ENCODE results near the gene UNC45A.

UNC45A gene

DNA sequence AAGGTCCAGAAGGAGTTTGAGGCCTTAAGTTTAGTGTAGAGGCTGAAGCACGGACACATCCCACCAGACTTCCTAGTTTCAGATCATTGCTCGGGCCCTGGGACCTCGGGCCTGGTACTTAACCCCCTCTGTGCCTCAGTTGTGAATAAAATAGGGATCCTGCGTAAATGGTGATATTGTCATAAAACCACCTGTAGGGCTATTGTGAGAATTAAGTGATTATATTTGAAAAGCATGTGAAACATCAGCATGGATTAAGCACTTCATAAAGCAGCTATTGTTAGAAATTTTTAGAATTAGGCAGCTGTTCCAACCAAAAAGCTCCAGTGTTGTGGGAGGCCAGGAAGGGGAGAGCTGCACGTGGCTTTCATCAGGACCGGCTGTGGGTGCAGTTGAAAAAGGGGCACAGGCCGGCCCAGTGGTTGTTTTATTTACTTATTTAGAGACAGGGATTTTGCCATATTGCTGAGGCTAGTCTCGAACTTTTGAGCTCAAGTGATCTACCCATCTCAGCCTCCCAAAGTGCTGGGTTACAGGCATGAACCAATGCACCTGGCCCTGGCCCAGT is 24.0 kb downstream of the UNC45A start:
- no peak for DNase-seq

DNA sequence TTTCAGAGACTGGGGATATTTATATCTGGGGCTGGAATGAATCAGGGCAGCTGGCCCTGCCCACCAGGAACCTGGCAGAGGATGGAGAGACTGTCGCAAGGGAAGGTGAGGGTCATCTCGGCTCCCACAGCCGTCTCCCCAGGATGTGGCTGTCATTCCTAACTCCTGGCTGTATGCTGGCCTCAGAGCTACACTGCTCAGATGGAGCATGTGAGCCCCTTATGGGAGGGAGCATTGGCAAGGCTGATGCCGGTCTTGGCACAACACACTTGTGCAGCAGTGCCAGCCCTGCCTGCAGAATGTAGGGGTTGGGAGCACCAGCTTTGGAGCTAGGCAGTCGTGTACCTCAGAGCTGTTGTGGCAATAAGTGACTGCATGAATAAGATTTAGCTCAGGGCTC is 24.8 kb downstream of the UNC45A start:
- peak in 54 of 58 donors; percentile 5 to 89 (median 60) for DNase-seq

DNA sequence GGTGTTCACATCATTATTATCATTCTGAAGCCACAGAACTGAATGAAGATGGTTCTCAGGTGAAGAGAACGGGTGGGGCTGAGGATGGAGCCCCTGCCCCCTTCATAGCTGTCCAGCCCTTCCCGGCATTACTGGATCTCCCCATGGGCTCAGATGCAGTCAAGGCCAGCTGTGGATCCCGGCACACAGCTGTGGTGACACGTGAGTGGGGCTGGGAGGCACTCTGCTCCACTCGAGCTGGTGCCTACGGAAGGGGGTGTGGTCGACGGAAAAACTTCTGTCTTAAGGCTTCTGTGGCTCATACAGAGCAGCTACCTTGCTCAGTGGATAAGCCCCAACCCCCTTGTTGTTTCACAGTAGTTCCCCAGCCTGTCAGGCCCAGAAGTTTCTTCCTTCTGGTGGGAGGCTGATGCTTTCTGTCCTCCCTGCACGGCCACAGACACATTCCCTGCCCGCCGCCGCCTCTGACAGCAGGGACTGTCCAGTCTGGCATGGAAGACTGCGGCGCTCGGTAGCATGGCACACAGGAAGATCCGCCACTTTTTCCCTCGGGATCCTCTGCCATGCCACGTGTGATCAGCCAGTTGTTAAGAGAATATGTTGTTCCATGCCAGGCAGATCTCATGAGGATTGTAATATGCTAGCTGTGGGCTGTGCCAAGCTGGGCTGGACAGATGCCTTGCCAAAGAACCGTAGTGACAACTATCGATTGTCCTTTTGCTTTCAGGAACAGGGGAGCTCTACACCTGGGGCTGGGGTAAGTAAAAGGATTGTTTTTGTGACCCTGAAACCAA is 25.4 kb downstream of the UNC45A start:
- peak in 10 of 58 donors; percentile 16 to 47 (median 40) for DNase-seq

DNA sequence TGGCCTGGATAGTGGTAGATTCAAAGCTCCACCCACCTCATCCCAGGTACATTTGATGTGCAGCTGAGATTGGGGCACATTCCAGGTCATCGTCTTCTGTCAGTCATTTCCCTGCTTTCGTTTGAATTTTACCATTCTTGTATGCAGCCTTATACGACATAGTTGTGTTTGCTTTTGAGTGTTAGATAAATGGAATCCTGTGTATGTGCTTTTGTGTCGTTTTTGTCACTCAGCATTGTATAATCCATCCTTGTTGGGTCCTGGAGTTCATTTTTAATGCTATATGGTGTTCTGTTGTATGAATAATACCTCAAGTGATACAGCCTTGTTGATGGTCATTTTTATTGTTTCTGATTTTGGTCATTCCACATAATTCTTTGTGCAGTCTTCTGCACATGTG is 26.9 kb downstream of the UNC45A start:
- no peak for DNase-seq

DNA sequence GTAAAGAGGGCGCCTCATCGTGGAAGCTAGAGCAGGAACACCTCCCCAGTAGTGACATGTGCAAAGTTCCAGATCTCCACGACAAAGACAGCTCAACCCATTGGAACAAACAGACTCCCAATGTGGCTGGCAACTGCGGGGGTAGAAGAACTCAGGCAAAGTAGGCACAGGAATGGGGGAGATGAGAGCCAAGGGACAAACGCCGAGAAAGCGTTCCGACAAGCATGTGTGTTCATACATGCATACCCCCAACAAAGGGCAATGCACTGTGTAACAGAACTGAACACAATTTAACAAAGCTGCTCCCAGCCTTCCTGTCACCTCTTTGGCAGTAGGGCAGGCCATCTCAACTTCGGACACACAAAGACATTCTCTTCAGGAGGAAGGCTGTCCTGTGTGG is 31.2 kb downstream of the UNC45A start:
- DNase-seq: no peak

DNA sequence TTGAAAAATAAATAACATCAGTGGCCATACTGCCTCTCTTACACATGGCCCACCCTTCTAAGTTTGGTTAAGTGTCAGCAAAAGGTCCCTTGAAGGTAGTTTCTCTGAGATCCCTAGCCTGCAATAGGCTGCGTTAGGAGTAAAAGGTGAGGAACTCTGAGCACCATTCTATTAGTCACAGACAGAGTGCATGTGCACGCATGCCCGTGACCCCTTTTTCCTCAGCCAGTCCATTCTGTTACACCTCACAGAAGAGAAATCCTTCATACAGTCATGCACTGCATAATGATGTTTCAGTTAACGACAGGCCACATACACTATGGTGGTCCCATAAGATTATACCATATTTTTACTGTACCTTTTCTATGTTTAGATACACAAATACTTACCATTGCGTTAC is 32.1 kb downstream of the UNC45A start:
- no peak for DNase-seq

DNA sequence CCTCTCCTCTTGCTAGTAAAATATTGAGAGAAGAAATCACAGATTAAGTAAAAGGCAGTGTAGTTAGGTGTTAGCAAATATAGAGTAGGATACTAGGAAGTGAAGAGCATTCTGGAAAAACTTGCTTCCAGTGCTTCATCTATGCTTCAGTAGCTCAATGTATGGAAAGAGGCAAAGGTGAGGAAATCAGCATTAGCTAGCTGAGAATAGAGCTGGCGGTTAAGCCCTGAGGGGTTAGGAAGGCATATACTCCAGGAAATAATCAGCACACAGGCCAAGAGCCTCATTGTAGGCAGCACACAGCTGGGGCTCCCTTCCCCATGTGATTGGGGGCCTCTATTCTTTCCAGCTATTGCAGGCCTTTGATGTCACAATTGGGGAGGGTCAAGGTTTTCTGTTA is 33.3 kb downstream of the UNC45A start:
- no peak for DNase-seq

DNA sequence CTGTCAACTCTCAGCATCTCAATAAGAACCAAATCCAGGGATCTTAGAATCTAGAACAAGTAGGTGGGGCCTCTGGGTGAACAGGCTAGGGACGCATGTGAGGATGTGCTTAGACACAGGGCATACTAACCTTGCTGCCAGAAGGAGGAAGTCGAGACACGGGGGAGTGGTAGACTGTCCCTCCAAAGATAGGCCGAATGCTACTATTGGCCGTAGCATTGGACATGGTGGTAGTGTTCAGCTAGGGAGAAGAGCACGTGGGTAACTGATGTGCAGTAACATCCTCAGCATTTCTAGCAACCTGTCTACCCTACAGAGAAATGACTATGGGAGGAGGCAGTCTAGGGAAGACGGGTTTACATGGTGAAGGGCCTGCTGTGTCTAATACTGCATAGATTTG is 35.2 kb downstream of the UNC45A start:
- DNase-seq: no peak

DNA sequence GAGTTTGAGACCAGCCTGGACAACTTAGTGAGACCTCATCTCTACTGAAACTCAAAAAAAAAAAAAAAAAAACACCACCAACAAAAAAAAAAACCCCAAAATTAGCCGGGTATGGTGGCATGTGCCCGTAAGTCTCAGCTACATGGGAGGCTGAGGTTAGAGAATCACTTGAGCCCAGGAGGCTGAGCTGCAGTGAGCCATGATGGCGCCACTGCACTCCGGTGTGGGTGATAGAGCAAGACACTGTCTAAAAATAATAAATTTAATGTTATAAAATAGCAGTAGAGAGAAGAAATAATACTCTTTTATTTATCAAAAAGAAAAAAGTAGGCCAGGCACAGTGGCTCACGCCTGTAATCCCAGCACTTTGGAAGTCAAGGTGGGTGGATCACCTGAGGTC is 37.0 kb downstream of the UNC45A start:
- DNase-seq: no peak

DNA sequence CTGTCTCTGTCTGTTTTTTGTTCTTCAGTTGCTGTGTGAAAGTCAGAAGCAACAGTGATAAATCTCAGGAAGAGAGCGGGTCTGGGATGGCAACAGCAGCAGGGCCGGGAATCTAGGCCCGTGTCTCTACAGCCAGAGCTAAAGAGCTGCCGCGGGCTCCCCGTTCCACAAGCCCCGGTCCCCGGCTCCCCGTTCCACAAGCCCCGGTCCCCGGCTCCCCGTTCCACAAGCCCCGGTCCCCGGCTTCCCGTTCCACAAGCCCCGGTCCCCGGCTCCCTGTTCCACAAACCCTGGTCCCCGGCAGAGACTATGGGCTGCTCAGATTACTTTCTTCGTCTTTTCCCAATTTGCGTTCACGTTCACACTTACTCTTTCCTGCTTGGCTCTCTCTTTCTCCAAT is 39.1 kb downstream of the UNC45A start:
- no peak for DNase-seq

DNA sequence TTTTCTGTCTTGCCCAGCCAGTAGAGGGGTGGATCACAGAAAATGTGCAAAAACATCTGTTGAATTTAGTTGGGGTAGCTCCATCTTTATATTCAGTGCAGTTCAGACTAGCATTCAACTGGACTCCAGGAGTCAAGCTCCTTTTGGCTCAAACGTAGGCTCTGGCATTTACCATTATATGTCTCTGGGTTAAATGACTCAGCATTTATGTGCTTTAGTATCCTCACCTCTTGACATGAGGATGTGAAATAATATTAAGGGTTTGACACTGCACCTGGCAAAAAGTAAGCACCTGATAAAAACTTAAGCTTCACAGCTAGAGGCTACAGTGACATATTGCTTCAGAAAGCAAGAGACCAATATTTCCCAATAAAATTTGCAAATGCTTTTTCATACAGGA is 44.5 kb downstream of the UNC45A start:
- no peak for DNase-seq

DNA sequence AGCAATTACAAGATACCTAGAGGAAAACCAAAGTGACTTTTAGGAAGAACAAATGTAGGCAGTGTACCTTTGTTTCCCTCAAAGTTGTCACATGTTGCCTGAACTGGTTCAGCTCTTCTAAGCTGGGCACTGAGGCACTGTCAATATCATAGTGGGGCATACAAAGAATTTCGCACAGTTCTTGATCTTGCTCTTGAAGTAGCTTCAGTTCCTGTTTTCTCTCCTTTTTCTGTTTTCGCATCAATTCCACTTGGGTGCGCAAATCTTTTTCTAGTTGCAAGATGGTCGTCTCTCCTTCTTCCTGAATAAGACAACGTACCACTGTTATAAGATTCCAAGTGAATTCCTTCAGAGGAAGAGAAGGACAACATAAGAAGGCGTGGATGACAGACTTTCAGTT is 46.6 kb downstream of the UNC45A start:
- DNase-seq: no peak

DNA sequence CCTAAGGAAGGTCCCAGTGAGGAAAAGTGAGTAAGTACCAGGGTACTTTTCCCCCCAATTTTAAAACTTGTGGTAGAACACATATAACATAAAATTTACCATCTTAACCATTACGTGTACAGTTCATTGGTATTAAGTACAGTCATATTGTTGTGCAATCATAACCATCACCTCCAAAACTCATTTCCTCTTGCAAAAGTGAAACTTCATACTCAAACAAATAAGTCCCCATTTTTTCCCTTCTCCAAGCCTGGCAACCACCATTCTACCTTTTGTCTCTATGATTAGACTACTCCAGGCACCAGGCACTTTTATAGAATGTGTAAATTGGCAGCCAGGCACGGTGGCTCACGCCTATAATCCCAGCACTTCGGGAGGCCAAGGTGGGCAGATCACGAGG is 47.0 kb downstream of the UNC45A start:
- no peak for DNase-seq

DNA sequence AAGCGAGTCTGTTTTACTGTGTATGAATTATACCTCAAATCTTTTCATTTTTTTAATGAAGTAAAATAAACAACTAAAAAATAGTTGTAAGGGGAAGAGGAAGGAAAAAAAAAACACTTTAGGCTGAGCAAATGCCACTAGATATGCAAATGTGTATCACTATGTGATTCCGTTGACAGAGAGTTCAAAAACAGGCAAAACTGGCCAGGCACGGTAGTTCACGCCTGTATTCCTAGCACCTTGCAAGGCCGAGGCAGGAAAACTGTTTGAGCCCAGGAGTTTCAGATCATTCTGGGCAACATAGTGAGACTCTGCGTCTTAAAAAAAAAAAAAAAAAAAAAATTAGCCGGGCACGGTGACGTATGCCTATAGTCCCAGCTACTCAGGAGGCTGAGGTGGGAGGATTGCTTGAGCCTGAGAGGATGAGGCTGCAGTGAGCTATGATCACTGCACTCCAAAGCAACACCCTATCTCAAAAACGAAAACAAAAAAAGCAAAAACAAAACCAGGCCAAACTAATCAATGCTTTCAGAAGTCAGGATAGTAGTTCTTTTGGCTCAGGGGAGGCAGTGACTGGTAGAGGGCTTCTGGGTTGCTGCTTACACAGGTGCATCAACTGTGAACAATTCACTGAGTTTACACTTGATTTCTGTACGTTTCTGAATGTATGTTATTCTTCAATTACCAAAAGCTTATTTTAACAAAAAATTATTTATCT is 51.9 kb downstream of the UNC45A start:
- no peak for DNase-seq

DNA sequence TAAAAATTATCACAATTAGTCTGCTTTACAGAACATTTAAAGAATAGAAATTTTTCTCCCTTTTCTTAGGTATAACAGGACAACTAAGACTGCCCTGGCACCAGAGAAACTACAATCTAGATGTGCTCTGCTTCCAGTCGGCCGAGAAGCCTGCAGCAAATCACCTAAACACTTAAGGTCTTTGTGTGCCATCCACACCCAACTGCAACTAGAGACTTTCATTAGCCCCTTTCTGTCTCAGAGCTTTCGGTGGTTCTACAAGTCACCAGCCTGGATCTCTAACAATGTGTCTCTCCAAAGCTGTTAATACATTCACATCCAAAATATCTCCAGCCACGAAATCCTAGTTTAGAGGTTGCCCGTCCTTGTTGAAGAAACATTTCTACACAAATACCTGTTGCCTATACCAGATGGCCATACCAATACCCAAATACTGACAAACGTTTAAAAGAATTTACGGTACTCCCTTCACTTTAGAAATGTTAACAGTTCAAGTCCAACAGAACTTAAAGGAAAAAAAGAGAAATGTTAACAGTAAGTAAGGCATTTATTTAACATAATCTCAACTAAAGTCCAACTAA is 52.6 kb downstream of the UNC45A start:
- DNase-seq: no peak

DNA sequence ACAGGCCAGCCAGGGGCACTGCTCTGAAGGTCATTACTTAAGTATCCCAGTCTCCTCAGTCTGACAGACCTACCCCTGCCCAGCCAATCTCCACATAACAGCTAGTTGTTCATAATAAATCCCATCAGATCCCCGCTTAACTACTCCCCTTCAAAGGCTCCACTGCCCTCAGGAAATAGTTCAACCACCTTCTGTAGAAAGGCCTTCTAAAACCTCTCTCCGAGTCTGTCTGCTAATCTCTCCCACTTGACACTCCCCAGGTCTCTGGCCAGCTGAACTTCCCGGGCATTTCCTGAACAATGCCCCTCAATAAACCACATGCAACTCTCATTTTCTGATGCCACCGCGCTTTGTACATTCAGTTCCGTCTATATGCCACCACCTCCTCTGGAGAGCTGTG is 53.2 kb downstream of the UNC45A start:
- DNase-seq: no peak

DNA sequence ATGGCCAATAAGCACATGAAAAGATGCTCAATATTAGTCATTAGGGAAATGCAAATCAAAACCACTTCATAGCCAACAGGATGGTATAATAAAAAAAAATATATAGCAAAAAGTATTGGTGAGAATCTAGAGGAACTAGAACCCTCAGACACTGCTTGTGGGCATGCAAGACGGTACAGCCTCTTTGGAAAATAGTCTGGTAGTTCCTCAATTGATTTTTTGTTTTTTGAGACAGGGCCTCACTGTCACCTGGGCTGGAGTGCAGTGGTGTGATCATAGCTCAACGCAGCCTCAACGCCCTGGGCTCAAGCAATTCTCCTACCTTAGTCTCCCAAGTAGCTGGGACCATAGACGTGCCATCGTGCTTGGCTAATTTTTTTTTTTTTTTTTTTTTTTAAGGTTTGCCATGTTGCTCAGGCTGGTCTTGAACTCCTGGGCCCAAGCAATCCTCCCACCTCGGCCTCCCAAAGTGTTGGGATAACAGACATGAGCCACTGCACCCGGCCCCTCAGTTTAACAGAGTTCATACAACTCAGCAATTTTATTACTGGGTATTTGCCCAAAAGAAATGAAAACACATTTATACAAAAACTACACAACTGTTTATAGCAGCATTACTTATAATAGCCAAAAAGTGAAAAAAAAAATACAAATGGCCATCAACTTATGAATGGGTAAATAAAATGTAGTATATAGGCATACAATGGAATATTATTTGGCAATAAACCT is 54.1 kb downstream of the UNC45A start:
- DNase-seq: no peak

DNA sequence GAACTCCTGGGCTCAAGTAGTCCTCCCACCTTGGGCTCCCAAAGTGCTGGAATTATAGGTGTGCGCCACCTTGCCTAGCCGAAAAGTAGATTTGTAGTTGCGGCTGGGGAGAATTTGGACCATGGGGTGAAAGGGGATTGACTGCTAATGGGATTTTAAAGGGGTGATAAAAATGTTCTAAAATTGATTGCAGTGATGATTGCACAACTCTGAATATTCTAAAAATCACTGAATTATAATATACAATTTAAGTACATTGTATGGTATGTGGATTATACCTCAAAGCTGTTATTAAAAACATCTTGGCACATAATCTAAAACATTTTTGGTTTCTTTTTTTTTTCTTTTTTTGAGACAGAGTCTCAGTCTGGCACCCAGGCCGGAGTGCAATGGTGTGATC is 55.4 kb downstream of the UNC45A start:
- DNase-seq: no peak

DNA sequence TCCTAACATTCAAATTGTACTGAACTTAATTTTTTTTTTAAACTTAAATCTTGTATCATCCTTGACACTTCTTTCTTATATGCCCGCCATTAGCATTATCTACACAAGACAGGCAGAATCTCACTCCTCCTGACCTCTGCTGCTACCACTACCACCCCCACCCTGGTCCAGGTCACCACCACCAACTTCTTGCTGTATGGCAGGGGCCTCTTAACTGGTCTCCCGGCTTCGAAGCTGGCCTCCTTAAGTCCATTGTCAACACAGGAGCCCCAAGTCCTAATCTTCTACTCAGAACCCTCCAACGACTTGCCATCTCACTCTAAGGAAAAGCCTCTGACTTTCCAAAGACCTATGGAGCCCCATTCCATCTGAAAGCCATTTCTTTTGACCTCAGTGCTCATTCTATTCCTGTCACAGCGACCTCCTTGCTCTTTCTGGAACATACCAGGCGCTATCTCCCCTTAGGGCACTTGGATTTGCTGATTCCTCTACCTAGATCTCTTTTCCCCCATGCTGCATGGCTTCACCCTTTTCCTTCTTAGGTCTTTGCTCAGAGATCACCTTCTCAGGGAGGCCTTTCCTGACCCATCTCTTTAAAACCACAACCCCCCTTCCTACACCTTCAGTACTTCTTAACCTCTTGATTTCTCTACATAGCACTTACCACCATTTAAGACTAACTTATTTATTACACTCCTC is 56.7 kb downstream of the UNC45A start:
- DNase-seq: no peak

DNA sequence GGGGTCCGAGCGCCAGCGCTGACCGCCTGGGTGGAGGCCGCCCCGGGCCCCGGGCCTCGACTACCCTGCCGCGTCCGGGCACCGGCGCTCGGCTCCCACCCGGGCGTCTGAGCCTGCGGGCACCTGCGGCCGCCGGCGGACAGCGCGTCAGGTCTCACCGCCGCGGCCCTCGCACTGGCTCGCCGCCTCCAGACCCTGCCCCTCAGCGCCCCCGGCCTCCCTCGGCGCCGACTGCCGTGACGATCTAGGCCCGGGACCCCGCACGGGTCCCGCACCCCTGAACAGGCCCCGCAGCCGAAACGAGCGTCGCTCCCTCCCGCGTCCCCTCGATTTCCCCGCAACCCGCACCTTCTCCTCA is 59.0 kb downstream of the UNC45A start:
- peak in 2 of 58 donors; percentile 12 to 34 for DNase-seq
